Measurements from ENCODE around the gene MSLN.

The MSLN gene

GRCh38 chr16:808085-808386, 47.5 kb downstream of the MSLN start:
- Histone ChIP-seq H3K18ac (ENCODE audit: low read length) (no peak overlapping the region), H3K27me3 (ENCODE audit: insufficient read depth, low read length) (no peaks in the 10 kb centered on the region), H2BK5ac (ENCODE audit: low read depth, low read length, poor library complexity) (no peak overlapping the region), H3K79me2 (ENCODE audit: control insufficient read depth, insufficient read depth, low read length, poor library complexity) (peaks cover 5% of the 10 kb centered on the region), H2BK12ac (ENCODE audit: low read length) (no peak overlapping the region), H4K8ac (ENCODE audit: low read depth, low read length) (peak overlapping the region; percentile 79), H3K23ac (ENCODE audit: low read length) (no peak overlapping the region), H2BK120ac (ENCODE audit: insufficient read depth, low read length, poor library complexity) (peak overlapping the region; percentile 3), H3K9me3 (ENCODE audit: insufficient read depth, low read depth, low read length) (peaks cover 3% of the 10 kb centered on the region), H3K14ac (ENCODE audit: low read length) (peak overlapping the region; percentile 5), H3K36me3 (ENCODE audit: control insufficient read depth in 1 of 2, insufficient read depth in 2 of 2, low read length in 2 of 2) (no peaks in the 10 kb centered on the region), H3K4me1 (ENCODE audit: control insufficient read depth in 1 of 2, insufficient read depth in 2 of 2, low read length in 2 of 2) (peaks cover 8 to 11% of the 10 kb centered on the region in 2 experiments), H2AFZ (ENCODE audit: insufficient read depth, low read length, poor library complexity) (peak overlapping the region; percentile 59), H3K9ac (ENCODE audit: low read length) (no peak overlapping the region), H2AK5ac (ENCODE audit: low read length) (no peak overlapping the region), H4K12ac (ENCODE audit: low read depth, low read length) (peak overlapping the region; percentile 56), H4K91ac (ENCODE audit: low read depth, low read length) (peak overlapping the region; percentile 77), H3K4me3 (ENCODE audit: low read depth, low read length) (peak overlapping the region; percentile 68), H3K4me2 (ENCODE audit: low read length) (peak overlapping the region; percentile 85), H3K79me1 (ENCODE audit: low read length) (peaks cover 8% of the 10 kb centered on the region), H3K27ac (ENCODE audit: low read depth, low read length) (no peak overlapping the region), H3K4ac (ENCODE audit: low read depth, low read length) (peak overlapping the region; percentile 16)
- no peak for DNase-seq
- WGBS (ENCODE audit: extremely low coverage, insufficient coverage, insufficient read length), result no CpG with 5 or more reads among the region's 19 CpGs

DNA sequence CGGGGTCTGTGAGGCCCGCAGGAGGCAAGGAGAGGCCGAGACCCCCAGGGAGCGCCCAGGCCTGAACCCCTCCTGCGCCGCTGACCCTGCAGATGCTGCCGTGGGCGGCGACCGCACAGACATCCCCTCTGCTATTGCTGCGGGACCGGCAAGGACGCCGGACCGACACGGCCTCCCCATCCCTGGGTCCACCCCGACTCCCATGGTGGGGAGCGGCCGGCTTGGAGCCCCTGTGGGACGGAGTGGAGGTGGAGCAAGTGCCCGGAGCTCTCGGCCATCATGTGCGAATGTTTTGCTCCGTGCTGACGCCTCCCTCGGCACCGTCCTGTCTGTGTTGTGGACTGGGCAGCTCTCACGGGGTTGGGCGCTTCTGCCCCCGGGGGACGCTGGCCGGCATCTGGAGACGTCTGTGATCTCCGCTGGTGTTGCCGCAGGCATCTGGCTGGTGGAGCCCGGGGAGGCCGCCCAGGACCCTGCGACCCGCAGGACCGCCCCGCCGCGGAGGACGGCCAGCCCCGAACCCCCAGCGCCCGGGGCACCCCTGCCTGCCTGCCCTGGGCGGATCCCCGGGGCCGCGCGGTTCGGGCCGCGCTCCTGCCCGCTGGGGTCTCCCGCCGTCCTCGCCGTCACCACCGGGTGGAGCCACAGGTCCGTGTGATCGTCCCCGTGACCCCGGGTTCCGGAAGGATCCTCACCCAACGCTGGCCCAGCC, 52.8 kb downstream of the MSLN start:
- H3K4me1 ChIP-seq (ENCODE audit: control insufficient read depth in 1 of 2, insufficient read depth in 2 of 2, low read length in 2 of 2), result peaks cover 7% of the 10 kb centered on the region in 2 experiments
- no peak overlapping the region for H2BK120ac ChIP-seq (ENCODE audit: insufficient read depth, low read length, poor library complexity)
- DNase-seq, result peak in 1 of 2 donors; percentile 56
- no peaks in the 10 kb centered on the region for H3K79me2 ChIP-seq (ENCODE audit: control insufficient read depth, insufficient read depth, low read length, poor library complexity)
- no peak overlapping the region for H4K91ac ChIP-seq (ENCODE audit: low read depth, low read length)
- no peak overlapping the region for H3K4ac ChIP-seq (ENCODE audit: low read depth, low read length)
- H2BK12ac ChIP-seq (ENCODE audit: low read length), result no peak overlapping the region
- H3K79me1 ChIP-seq (ENCODE audit: low read length), result no peaks in the 10 kb centered on the region
- H2AK5ac ChIP-seq (ENCODE audit: low read length), result no peak overlapping the region
- H3K23ac ChIP-seq (ENCODE audit: low read length), result no peak overlapping the region
- no peaks in the 10 kb centered on the region for H3K36me3 ChIP-seq (ENCODE audit: control insufficient read depth in 1 of 2, insufficient read depth in 2 of 2, low read length in 2 of 2)
- no peak overlapping the region for H3K18ac ChIP-seq (ENCODE audit: low read length)
- H2BK5ac ChIP-seq (ENCODE audit: low read depth, low read length, poor library complexity), result no peak overlapping the region
- peaks cover 12% of the 10 kb centered on the region for H3K9me3 ChIP-seq (ENCODE audit: insufficient read depth, low read depth, low read length)
- peak overlapping the region; percentile 44 for H4K8ac ChIP-seq (ENCODE audit: low read depth, low read length)
- H3K27ac ChIP-seq (ENCODE audit: low read depth, low read length), result no peak overlapping the region
- no peak overlapping the region for H3K9ac ChIP-seq (ENCODE audit: low read length)
- H3K4me3 ChIP-seq (ENCODE audit: low read depth, low read length), result no peak overlapping the region
- H4K12ac ChIP-seq (ENCODE audit: low read depth, low read length), result peak overlapping the region; percentile 27
- H3K4me2 ChIP-seq (ENCODE audit: low read length), result peak overlapping the region; percentile 60
- H2AFZ ChIP-seq (ENCODE audit: insufficient read depth, low read length, poor library complexity), result peak overlapping the region; percentile 1
- no peaks in the 10 kb centered on the region for H3K27me3 ChIP-seq (ENCODE audit: insufficient read depth, low read length)
- H3K14ac ChIP-seq (ENCODE audit: low read length), result peak overlapping the region; percentile 42
- no CpG with 5 or more reads among the region's 67 CpGs for WGBS (ENCODE audit: extremely low coverage, insufficient coverage, insufficient read length)

GRCh38 chr16:813916-814412, 53.4 kb downstream of the MSLN start:
- no peak overlapping the region for H3K4ac ChIP-seq (ENCODE audit: low read depth, low read length)
- WGBS (ENCODE audit: extremely low coverage, insufficient coverage, insufficient read length), result no CpG with 5 or more reads among the region's 22 CpGs
- H3K14ac ChIP-seq (ENCODE audit: low read length), result no peak overlapping the region
- no peaks in the 10 kb centered on the region for H3K79me2 ChIP-seq (ENCODE audit: control insufficient read depth, insufficient read depth, low read length, poor library complexity)
- H2BK12ac ChIP-seq (ENCODE audit: low read length), result no peak overlapping the region
- no peak overlapping the region for H3K4me2 ChIP-seq (ENCODE audit: low read length)
- no peak overlapping the region for H3K9ac ChIP-seq (ENCODE audit: low read length)
- no peaks in the 10 kb centered on the region for H3K79me1 ChIP-seq (ENCODE audit: low read length)
- H3K27ac ChIP-seq (ENCODE audit: low read depth, low read length), result no peak overlapping the region
- H3K4me3 ChIP-seq (ENCODE audit: low read depth, low read length), result no peak overlapping the region
- no peaks in the 10 kb centered on the region for H3K27me3 ChIP-seq (ENCODE audit: insufficient read depth, low read length)
- no peak overlapping the region for H4K91ac ChIP-seq (ENCODE audit: low read depth, low read length)
- H2BK120ac ChIP-seq (ENCODE audit: insufficient read depth, low read length, poor library complexity), result no peak overlapping the region
- H2AK5ac ChIP-seq (ENCODE audit: low read length), result no peak overlapping the region
- no peak overlapping the region for H2AFZ ChIP-seq (ENCODE audit: insufficient read depth, low read length, poor library complexity)
- no peak for DNase-seq
- H3K23ac ChIP-seq (ENCODE audit: low read length), result no peak overlapping the region
- H4K8ac ChIP-seq (ENCODE audit: low read depth, low read length), result no peak overlapping the region
- no peak overlapping the region for H2BK5ac ChIP-seq (ENCODE audit: low read depth, low read length, poor library complexity)
- no peaks in the 10 kb centered on the region for H3K36me3 ChIP-seq (ENCODE audit: control insufficient read depth in 1 of 2, insufficient read depth in 2 of 2, low read length in 2 of 2)
- peaks cover 4 to 5% of the 10 kb centered on the region in 2 experiments for H3K4me1 ChIP-seq (ENCODE audit: control insufficient read depth in 1 of 2, insufficient read depth in 2 of 2, low read length in 2 of 2)
- H4K12ac ChIP-seq (ENCODE audit: low read depth, low read length), result no peak overlapping the region
- no peak overlapping the region for H3K18ac ChIP-seq (ENCODE audit: low read length)
- H3K9me3 ChIP-seq (ENCODE audit: insufficient read depth, low read depth, low read length), result peaks cover 14% of the 10 kb centered on the region

DNA sequence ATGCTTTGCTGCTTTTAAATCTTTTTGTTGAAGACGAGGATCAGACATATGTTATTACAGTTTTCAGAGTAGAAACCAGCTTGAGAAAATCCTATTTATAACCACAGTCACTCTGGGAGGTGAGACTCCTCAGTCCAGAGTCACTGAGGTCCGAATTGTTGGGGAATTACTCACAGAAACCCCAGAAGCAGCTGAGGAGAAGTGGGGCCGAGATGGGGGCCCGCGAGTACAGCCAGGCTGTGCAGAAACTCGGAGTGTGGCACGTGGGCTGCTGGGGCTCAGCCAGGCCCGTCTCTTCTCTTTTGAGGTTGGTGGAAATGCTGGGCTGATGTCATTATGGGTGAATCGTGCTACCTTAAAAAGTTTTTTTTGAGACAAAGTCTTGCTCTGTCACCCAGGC, 54.4 kb downstream of the MSLN start:
- Histone ChIP-seq H2BK12ac (ENCODE audit: low read length) (no peak overlapping the region), H3K4ac (ENCODE audit: low read depth, low read length) (no peak overlapping the region), H2BK120ac (ENCODE audit: insufficient read depth, low read length, poor library complexity) (no peak overlapping the region), H3K4me2 (ENCODE audit: low read length) (no peak overlapping the region), H3K79me1 (ENCODE audit: low read length) (no peaks in the 10 kb centered on the region), H3K27ac (ENCODE audit: low read depth, low read length) (no peak overlapping the region), H3K9ac (ENCODE audit: low read length) (no peak overlapping the region), H3K36me3 (ENCODE audit: control insufficient read depth in 1 of 2, insufficient read depth in 2 of 2, low read length in 2 of 2) (no peaks in the 10 kb centered on the region), H3K79me2 (ENCODE audit: control insufficient read depth, insufficient read depth, low read length, poor library complexity) (no peaks in the 10 kb centered on the region), H3K9me3 (ENCODE audit: insufficient read depth, low read depth, low read length) (peaks cover 16% of the 10 kb centered on the region), H3K14ac (ENCODE audit: low read length) (no peak overlapping the region), H2AFZ (ENCODE audit: insufficient read depth, low read length, poor library complexity) (no peak overlapping the region), H4K8ac (ENCODE audit: low read depth, low read length) (no peak overlapping the region), H3K27me3 (ENCODE audit: insufficient read depth, low read length) (no peaks in the 10 kb centered on the region), H3K23ac (ENCODE audit: low read length) (no peak overlapping the region), H4K91ac (ENCODE audit: low read depth, low read length) (no peak overlapping the region), H3K4me3 (ENCODE audit: low read depth, low read length) (no peak overlapping the region), H2BK5ac (ENCODE audit: low read depth, low read length, poor library complexity) (no peak overlapping the region), H3K4me1 (ENCODE audit: control insufficient read depth in 1 of 2, insufficient read depth in 2 of 2, low read length in 2 of 2) (peaks cover 4% of the 10 kb centered on the region in 2 experiments), H2AK5ac (ENCODE audit: low read length) (no peak overlapping the region), H4K12ac (ENCODE audit: low read depth, low read length) (no peak overlapping the region), H3K18ac (ENCODE audit: low read length) (no peak overlapping the region)
- no peak for DNase-seq
- WGBS (ENCODE audit: extremely low coverage, insufficient coverage, insufficient read length), result no CpG with 5 or more reads among the region's 9 CpGs

Data from trophoblast cell (in vitro differentiated cells and primary cell).